Right lobe of liver (tissue), 4 donors: Measurements from ENCODE around the gene NR5A2.

Experiments
- CTCF ChIP-seq, 4 donors: fragments of 200-600 bp in 3 of 4; fragments of 450-650 bp in 1 of 4; IDR thresholded peaks; one replicate each; pipeline versions ENCODE4 v1.5.1 to v1.8.0; 2016 to 2022; ENCODE audit warnings: antibody characterized with exemption in 4 of 4, mild to moderate bottlenecking in 2 of 4
- POLR2A ChIP-seq: fragments of 450-650 bp; IDR thresholded peaks from one replicate; pipeline ENCODE4 v1.6.1; 2017; ENCODE audit warnings: antibody characterized with exemption, mild to moderate bottlenecking
- donor health status: DM: no; HTN: no; CAD: no.
- donor health status: DM: no; HTN: no; CAD: no.
- donor health status: DM: no; HTN: yes; CAD: no.

- TF ChIP-seq CTCF (IDR thresholded peaks at IDR 0.05) (no peak), POLR2A (no peak)
Measured at GRCh38 chr1:200048244-200048643, 20.7 kb downstream of the NR5A2 start.
